ENCODE measurements around the gene DOCK2. TPM values are rescaled to one million over a fixed set of nuclear protein-coding genes. Genes with fewer than 3 reads are reported as not detected.

DOCK2 gene
- total RNA-seq, 1 experiment from 2014 or later = 2.2 TPM

GRCh38 chr5:170046241-170046640 is 409.2 kb downstream of the DOCK2 start:
- POLR2A ChIA-PET (ENCODE audit: low non-redundant PET) = no interaction called here

GRCh38 chr5:170049713-170050112 is 412.6 kb downstream of the DOCK2 start:
- no peaks in the 10 kb centered on the region for H3K4me1 ChIP-seq (ENCODE audit: insufficient read depth, low read length, poor library complexity, severe bottlenecking)
- H3K4me3 ChIP-seq (ENCODE audit: low read depth, low read length, poor library complexity, severe bottlenecking) = no peak overlapping the region
- no peak overlapping the region for H3K27ac ChIP-seq (ENCODE audit: low read depth, low read length, poor library complexity, severe bottlenecking)
- no peaks in the 10 kb centered on the region for H3K36me3 ChIP-seq (ENCODE audit: insufficient read depth, low read length, poor library complexity, severe bottlenecking)
- ChIA-PET CTCF (no interaction called here), POLR2A (ENCODE audit: low non-redundant PET) (no interaction called here)
- no TSS peak for BruUV-seq (replicated peaks)
- DNase-seq (ENCODE audit: low spot score) = no peak
- TF ChIP-seq EZH2 (IDR thresholded peaks at IDR 0.05; ENCODE audit: borderline replicate concordance, low read depth, low read length, poor library complexity, severe bottlenecking) (no peak), CTCF (conservative IDR thresholded peaks at IDR 0.05; ENCODE audit: low read depth, low read length) (no peak)
- no peaks in the 10 kb centered on the region for H3K9me3 ChIP-seq (ENCODE audit: low read depth, low read length, poor library complexity, severe bottlenecking)
- no peaks in the 10 kb centered on the region for H3K27me3 ChIP-seq (replicated peaks; ENCODE audit: insufficient read depth, low read depth, low read length, poor library complexity)
- intact Hi-C loops (cut with micrococcal nuclease; ENCODE audit: unreplicated experiment) = no loop called here

More at GRCh38 chr5:170046241-170046640, 409.2 kb downstream of the DOCK2 start:
- H3K36me3 ChIP-seq (ENCODE audit: insufficient read depth, low read length, poor library complexity, severe bottlenecking) = no peaks in the 10 kb centered on the region
- no peak for TF ChIP-seq EZH2 (IDR thresholded peaks at IDR 0.05; ENCODE audit: borderline replicate concordance, low read depth, low read length, poor library complexity, severe bottlenecking)
- TF ChIP-seq CTCF (conservative IDR thresholded peaks at IDR 0.05; ENCODE audit: low read depth, low read length) = no peak
- no peaks in the 10 kb centered on the region for H3K27me3 ChIP-seq (replicated peaks; ENCODE audit: insufficient read depth, low read depth, low read length, poor library complexity)
- H3K27ac ChIP-seq (ENCODE audit: low read depth, low read length, poor library complexity, severe bottlenecking) = no peak overlapping the region
- CTCF ChIA-PET = no interaction called here
- BruUV-seq (replicated peaks) = no TSS peak
- intact Hi-C loops (cut with micrococcal nuclease; ENCODE audit: unreplicated experiment) = no loop called here
- no peak for DNase-seq (ENCODE audit: low spot score)
- H3K4me1 ChIP-seq (ENCODE audit: insufficient read depth, low read length, poor library complexity, severe bottlenecking) = no peaks in the 10 kb centered on the region
- H3K4me3 ChIP-seq (ENCODE audit: low read depth, low read length, poor library complexity, severe bottlenecking) = no peak overlapping the region
- H3K9me3 ChIP-seq (ENCODE audit: low read depth, low read length, poor library complexity, severe bottlenecking) = no peaks in the 10 kb centered on the region

GRCh38 chr5:170053896-170054295 is 416.8 kb downstream of the DOCK2 start:
- ChIA-PET POLR2A (ENCODE audit: low non-redundant PET) (no interaction called here), CTCF (no interaction called here)
- H3K4me1 ChIP-seq (ENCODE audit: insufficient read depth, low read length, poor library complexity, severe bottlenecking) = no peaks in the 10 kb centered on the region

More at GRCh38 chr5:170053896-170054295, 416.8 kb downstream of the DOCK2 start:
- BruUV-seq (replicated peaks) = no TSS peak
- no peaks in the 10 kb centered on the region for H3K36me3 ChIP-seq (ENCODE audit: insufficient read depth, low read length, poor library complexity, severe bottlenecking)
- intact Hi-C loops (cut with micrococcal nuclease; ENCODE audit: unreplicated experiment) = no loop called here
- no peak overlapping the region for H3K27ac ChIP-seq (ENCODE audit: low read depth, low read length, poor library complexity, severe bottlenecking)
- no peak for DNase-seq (ENCODE audit: low spot score)
- H3K9me3 ChIP-seq (ENCODE audit: low read depth, low read length, poor library complexity, severe bottlenecking) = no peaks in the 10 kb centered on the region
- TF ChIP-seq CTCF (conservative IDR thresholded peaks at IDR 0.05; ENCODE audit: low read depth, low read length) = no peak
- TF ChIP-seq EZH2 (IDR thresholded peaks at IDR 0.05; ENCODE audit: borderline replicate concordance, low read depth, low read length, poor library complexity, severe bottlenecking) = no peak
- H3K4me3 ChIP-seq (ENCODE audit: low read depth, low read length, poor library complexity, severe bottlenecking) = no peak overlapping the region
- no peaks in the 10 kb centered on the region for H3K27me3 ChIP-seq (replicated peaks; ENCODE audit: insufficient read depth, low read depth, low read length, poor library complexity)

Data from A673 (cell line).